Measurements from ENCODE around the gene MRPS16. TPM values are rescaled to one million over a fixed set of nuclear protein-coding genes. Genes with fewer than 3 reads are reported as not detected.
"Not testable (repeated sequence)": the region's sequence is repeated elsewhere in the genome, so short reads cannot be mapped to it uniquely, and the experiment has no call there.

Gene MRPS16
- total RNA-seq, 1 experiment from 2014 or later = 148 TPM

DNA sequence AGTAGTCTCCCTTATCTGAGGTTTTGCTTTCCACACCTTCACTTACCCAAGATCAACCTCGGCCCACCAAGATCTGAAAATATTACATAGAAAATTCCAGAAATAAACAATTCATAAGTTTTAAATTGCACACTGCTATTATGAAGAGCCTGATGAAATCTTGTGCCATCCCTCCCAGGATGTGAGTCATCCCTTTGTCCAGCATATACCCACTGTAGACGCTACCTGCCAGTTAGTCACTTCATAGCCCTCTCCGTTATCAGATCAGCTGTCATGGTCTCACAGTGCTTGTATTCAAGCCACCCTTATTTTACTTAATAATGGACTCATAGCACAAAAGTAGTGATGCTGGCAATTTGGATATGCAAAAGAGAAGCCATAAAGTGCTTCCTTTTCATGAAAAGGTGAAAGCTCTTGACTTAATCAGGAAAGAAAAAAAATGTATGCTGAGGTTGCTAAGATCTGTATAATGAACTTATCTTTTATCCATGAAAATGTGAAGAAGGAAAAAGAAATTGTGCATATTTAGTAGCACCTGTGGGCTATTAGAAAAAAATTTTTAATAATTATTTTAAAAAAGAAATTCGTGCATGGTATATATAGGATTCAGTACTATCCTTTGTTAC lies 9.8 kb upstream of the MRPS16 start:
- H3K36me3 ChIP-seq (ENCODE audit: low read depth) = no peaks in the 10 kb centered on the region
- intact Hi-C loops (cut with micrococcal nuclease; ENCODE audit: unreplicated experiment) = loop anchor here (2.0 kb wide), 1 partner anchor 97 kb away; the partner anchor contains the start of gene CFAP70
- no peaks in the 10 kb centered on the region for H4K20me1 ChIP-seq (ENCODE audit: insufficient read depth)
- no peak overlapping the region for H2AFZ ChIP-seq
- H3K27me3 ChIP-seq (ENCODE audit: insufficient read depth, low read depth) = no peaks in the 10 kb centered on the region
- BruUV-seq (replicated peaks) = TSS peak; percentile 83
- H3K4me1 ChIP-seq (replicated peaks; ENCODE audit: insufficient read depth) = peaks cover 20% of the 10 kb centered on the region
- CTCF ChIA-PET = no interaction called here
- no peaks in the 10 kb centered on the region for H3K79me2 ChIP-seq (ENCODE audit: low read depth)
- H3K4me3 ChIP-seq = no peak overlapping the region
- TF ChIP-seq, protein P1, sequence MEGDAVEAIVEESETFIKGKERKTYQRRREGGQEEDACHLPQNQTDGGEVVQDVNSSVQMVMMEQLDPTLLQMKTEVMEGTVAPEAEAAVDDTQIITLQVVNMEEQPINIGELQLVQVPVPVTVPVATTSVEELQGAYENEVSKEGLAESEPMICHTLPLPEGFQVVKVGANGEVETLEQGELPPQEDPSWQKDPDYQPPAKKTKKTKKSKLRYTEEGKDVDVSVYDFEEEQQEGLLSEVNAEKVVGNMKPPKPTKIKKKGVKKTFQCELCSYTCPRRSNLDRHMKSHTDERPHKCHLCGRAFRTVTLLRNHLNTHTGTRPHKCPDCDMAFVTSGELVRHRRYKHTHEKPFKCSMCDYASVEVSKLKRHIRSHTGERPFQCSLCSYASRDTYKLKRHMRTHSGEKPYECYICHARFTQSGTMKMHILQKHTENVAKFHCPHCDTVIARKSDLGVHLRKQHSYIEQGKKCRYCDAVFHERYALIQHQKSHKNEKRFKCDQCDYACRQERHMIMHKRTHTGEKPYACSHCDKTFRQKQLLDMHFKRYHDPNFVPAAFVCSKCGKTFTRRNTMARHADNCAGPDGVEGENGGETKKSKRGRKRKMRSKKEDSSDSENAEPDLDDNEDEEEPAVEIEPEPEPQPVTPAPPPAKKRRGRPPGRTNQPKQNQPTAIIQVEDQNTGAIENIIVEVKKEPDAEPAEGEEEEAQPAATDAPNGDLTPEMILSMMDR (conservative IDR thresholded peaks at IDR 0.05) = no peak
- TF ChIP-seq EZH2 (IDR thresholded peaks at IDR 0.05; ENCODE audit: low read depth) = no peak
- H3K9me3 ChIP-seq (ENCODE audit: insufficient read depth, low read depth) = peaks cover 7% of the 10 kb centered on the region
- H3K4me2 ChIP-seq = peak overlapping the region; percentile 34
- H3K9me2 ChIP-seq (ENCODE audit: insufficient read depth) = no peaks in the 10 kb centered on the region
- peak; percentile 61 to 85 for DNase-seq
- peaks cover 11% of the 10 kb centered on the region for H3F3A ChIP-seq (ENCODE audit: insufficient read depth, low read depth)
- H3K27ac ChIP-seq = peak overlapping the region; percentile 91
- POLR2A ChIA-PET (ENCODE audit: unreplicated experiment) = no interaction called here

- peaks cover 20% of the 10 kb centered on the region for H3K4me1 ChIP-seq (replicated peaks; ENCODE audit: insufficient read depth)
- peaks cover 11% of the 10 kb centered on the region for H3F3A ChIP-seq (ENCODE audit: insufficient read depth, low read depth)
- no peak overlapping the region for H3K4me3 ChIP-seq
- H3K9me3 ChIP-seq (ENCODE audit: insufficient read depth, low read depth) = peaks cover 7% of the 10 kb centered on the region
- no peaks in the 10 kb centered on the region for H3K27me3 ChIP-seq (ENCODE audit: insufficient read depth, low read depth)
- no TSS peak for BruUV-seq (replicated peaks)
- no peaks in the 10 kb centered on the region for H4K20me1 ChIP-seq (ENCODE audit: insufficient read depth)
- POLR2A ChIA-PET (ENCODE audit: unreplicated experiment) = no interaction called here
- DNase-seq = no peak
- no peaks in the 10 kb centered on the region for H3K79me2 ChIP-seq (ENCODE audit: low read depth)
- no peaks in the 10 kb centered on the region for H3K36me3 ChIP-seq (ENCODE audit: low read depth)
- peak overlapping the region; percentile 91 for H3K27ac ChIP-seq
- no peak overlapping the region for H2AFZ ChIP-seq
- H3K4me2 ChIP-seq = no peak overlapping the region
- CTCF ChIA-PET = no interaction called here
- H3K9me2 ChIP-seq (ENCODE audit: insufficient read depth) = no peaks in the 10 kb centered on the region
- TF ChIP-seq, protein P1 (conservative IDR thresholded peaks at IDR 0.05) = no peak
- no peak for TF ChIP-seq EZH2 (IDR thresholded peaks at IDR 0.05; ENCODE audit: low read depth)
- intact Hi-C loops (cut with micrococcal nuclease; ENCODE audit: unreplicated experiment) = no loop called here
Observed at GRCh38 chr10:73261362-73261995, 9.0 kb upstream of the MRPS16 start.

DNA sequence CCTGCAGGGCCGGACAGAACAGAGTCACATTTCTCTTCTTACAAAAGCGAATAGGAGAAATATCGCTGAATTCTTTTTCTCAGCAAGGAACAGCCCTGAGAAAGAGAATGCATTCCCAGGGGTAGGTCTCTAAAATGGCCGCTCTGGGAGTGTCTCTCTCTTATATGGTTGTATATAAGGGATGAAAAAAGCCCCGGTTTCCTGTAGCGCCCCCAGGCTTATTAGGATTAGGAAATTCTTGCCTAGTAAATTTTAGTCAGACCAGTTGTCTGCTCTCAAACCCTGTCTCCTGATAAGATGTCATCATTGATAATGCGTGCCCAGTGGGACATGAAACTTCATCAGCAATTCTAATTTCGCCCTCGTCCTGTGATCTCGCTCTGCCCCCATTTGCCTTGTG lies 6.2 kb upstream of the MRPS16 start:
- H3K4me2 ChIP-seq; DNase-seq; H3K36me3 ChIP-seq (ENCODE audit: low read depth); H3K4me3 ChIP-seq; H3K9me3 ChIP-seq (ENCODE audit: insufficient read depth, low read depth); H3K27ac ChIP-seq; intact Hi-C loops (cut with micrococcal nuclease; ENCODE audit: unreplicated experiment); BruUV-seq (replicated peaks); POLR2A ChIA-PET (ENCODE audit: unreplicated experiment); CTCF ChIA-PET; H3K27me3 ChIP-seq (ENCODE audit: insufficient read depth, low read depth); H4K20me1 ChIP-seq (ENCODE audit: insufficient read depth); H2AFZ ChIP-seq; H3K9me2 ChIP-seq (ENCODE audit: insufficient read depth): not testable (repeated sequence)
- Histone ChIP-seq H3K79me2 (ENCODE audit: low read depth) (peaks cover 12% of the 10 kb centered on the region), H3F3A (ENCODE audit: insufficient read depth, low read depth) (peaks cover 11% of the 10 kb centered on the region), H3K4me1 (replicated peaks; ENCODE audit: insufficient read depth) (peaks cover 27% of the 10 kb centered on the region)
